ENCODE measurements around the gene ASRGL1.
A peak's percentile ranks its signal among the peaks of the same experiment; 100 is the strongest.
"Not testable (repeated sequence)": the region's sequence is repeated elsewhere in the genome, so short reads cannot be mapped to it uniquely, and the experiment has no call there.

The ASRGL1 gene

DNA sequence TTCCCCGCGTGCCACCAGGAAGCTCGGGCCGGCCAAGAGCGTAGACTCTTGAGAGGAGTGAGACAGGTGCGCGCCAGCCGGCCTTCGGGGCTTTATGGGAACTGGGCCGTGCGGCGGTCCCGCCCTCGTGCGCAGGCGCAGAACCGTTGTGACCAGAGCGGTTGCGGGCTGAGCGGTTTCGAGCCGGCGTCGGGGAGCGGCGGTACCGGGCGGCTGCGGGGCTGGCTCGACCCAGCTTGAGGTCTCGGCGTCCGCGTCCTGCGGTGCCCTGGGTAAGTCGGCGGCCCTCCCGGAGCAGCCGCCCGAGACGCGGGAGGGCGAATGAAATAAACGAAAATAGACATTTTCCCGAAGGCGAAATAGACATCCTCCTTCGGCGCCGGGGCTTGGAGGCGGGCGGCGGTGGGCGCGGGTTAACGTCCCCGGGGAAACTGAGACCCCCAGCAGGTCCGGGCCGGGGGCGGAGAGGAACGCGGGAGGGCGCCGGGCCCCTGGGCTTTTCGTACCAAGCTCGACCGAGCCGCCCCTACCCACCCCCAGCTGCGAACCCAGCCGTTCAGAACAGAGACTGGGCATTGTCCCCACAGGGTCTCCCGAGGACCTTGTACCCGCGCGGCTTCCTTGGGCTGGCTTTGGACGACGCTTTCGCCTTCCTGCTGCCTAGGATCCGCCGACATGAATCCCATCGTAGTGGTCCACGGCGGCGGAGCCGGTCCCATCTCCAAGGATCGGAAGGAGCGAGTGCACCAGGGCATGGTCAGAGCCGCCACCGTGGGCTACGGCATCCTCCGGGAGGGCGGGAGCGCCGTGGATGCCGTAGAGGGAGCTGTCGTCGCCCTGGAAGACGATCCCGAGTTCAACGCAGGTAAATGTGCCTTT, at the start of gene ASRGL1:
Gene ASRGL1, plus strand, starts transcription at position 146 of the 879 bp plus-strand sequence. Its CDS starts 530 bp downstream, at position 676.
- DNase-seq (ENCODE audit: low read depth in 2 of 2): peak; percentile 57 to 72

DNA sequence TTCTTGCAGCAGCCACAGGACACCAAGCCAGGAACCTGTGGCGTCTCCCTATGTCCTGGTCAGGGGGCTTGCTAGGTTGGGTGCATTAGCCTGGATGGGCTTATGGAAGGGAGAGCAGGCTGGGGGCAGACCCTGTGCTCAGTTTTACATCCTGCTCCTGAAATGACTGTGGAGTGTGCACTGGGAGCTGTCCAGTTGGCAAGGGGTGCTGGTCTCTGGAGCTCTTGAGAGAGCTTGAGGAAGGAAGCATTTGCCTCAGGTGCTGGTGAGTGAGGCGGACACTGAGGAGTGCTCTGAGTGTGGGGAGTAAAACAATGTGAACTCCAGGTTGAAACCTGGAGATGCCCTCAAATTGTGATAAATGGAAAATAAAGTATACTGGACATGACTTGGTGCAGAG, 41.7 kb upstream of the ASRGL1 start:
- DNase-seq (ENCODE audit: low read depth in 2 of 2): no peak

DNA sequence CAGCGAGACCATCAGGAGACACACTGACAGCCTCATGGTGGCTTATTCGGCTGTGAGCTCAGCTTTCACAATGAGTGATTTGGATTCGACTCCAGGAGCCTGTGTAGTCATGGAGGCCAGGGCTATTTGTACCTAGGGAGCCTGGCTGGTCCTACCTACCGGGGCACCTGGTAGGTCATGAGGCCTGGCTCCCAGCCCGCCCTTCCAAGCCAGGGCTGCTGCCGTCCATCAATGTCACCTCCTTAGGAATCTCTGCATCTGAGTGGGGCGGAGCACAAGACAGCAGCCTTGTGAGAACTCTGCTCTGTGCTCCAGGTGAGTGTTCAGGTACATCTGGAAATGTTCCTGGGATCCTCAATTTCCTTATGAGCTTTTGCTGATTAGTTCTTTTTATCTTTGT, 38.3 kb upstream of the ASRGL1 start, which contains the start of gene SCGB1D4:
Gene SCGB1D4, minus strand, starts transcription at position 101 of the 400 bp plus-strand sequence. Its CDS starts 65 bp downstream, at position 36.
- no peak for DNase-seq (ENCODE audit: low read depth in 2 of 2)

DNA sequence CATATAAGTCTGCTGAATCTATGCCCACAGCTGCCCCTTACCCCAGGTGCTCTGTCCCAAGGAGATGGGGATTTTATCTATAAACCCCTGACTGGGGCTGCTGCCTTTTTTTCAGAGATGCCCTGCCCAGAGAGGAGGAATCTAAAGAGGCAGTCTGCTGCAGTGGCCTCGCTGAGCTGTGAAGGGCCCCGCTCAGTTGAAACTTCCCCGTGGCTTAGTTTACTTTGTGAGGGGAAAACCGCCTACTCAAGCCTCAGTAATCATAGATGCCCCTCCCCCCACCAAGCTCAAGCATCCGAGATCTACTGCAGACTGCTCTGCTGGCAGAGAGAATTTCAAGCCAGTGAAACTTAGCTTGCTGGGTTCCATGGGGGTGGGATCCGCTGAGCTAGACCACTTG, 31.0 kb upstream of the ASRGL1 start:
- DNase-seq (ENCODE audit: low read depth in 2 of 2): no peak

DNA sequence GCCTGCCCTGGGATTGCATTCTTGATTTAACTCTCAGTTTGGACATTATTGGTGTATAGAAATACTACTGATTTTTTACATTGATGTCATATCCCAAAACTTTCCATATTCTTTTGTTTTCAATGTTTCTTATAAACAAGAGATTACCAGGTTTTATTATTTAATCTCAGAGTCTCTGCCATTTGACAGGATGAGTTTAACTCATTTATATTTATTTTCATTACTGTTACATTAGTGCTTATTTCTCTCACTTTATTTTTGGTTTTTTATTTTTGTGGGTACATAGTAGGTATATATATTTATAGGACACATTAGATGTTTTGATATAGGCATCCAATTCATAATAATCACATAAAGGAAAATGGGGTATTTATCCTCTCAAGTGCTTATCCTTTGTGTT, 29.3 kb upstream of the ASRGL1 start:
- no peak for DNase-seq (ENCODE audit: low read depth in 2 of 2)

DNA sequence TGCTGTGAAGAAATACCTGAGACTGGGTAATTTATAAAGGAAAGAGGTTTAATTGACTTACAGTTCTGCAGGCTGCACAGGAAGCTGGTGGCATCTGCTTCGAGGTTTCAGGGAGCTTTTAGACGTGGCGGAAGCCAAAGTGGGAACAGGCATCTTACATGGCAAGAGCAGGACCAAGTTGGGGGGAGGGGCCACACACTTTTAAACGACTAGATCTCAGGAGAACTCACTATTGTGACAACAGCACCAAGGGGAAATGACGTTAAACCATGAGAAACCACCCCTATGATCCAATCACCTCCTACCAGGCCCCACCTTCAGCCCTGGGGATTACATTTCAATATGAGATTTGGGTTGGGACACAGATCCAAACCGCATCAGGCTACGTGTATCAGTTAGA, 27.3 kb upstream of the ASRGL1 start:
- no peak for DNase-seq (ENCODE audit: low read depth in 2 of 2)

DNA sequence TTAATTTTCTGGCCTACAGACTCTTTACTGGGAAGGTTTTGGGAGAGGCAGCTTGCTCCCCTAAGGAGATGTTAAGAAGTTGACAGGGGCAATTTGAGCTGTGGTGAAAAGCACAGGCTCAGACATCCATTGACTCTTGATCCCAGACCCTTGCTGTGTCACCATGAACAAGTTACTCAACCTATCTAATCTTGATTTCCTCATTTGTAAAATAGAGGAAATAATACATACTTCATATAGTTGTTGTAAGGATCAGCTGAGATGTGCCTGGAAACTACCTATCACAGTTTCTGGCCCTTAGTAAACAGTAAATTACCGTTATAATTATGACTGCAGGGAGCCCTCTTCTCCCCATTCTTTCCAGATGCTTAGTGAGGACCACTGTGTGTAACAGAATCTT, 21.8 kb upstream of the ASRGL1 start:
- no peak for DNase-seq (ENCODE audit: low read depth in 2 of 2)

DNA sequence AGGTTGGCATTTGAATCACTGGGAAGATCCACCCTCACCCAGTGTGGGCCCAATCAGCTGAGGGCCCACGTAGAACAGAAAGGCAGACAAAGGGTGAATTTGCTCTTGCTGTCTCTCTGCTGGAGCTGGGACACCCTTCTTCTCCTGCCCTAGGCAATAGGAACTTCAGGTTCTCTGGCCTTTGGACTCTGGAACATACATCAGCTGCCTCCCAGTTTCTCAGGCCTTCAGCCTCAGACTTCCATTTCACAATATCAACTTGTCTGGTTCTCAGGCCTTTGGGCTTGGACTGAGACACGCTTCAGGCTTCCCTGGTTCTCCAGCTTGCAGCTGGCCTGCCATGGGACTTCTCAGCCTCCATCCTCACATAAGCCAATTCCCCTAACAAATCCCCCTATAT, 14.7 kb upstream of the ASRGL1 start:
- DNase-seq (ENCODE audit: low read depth in 2 of 2): no peak

DNA sequence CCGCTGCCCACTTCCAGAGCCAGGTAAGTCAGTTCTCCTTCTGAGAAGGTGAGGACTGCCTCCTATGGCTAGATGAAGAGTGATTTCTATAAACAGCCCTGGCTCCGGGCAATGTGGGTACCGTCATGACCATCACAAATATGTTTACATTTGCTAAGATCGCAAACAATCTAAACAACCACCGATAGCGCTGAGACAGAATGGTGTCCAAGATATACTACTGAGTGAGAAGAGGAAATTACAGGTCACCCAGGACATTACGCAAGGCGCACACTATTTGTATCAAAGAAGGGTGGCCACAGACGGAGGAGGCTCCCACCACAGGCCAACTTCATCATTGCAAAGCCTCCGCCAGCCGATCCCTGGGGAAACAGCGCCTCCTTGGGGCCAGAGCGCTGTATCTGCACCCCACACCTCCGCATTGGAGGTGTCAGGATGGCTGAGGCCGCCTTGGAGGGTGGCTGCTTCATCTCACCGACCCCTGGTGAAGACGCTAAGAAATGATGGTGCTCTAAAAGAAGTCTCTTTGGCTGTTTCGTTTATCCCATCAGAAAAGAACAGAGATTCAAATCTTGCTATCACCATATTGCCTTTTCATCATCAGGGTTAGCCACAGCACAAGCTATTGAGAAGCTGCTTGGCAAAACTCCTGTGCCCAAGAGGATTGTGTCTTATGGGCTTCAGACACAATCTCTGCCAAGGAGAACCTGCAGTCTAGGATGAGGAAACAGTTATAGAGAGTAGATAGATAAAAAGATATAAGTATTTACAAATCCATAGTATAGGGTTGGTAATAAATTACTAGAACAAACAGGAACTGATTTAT, 12.3 kb upstream of the ASRGL1 start:
- peak; percentile 32 to 67 for DNase-seq (ENCODE audit: low read depth in 2 of 2)

DNA sequence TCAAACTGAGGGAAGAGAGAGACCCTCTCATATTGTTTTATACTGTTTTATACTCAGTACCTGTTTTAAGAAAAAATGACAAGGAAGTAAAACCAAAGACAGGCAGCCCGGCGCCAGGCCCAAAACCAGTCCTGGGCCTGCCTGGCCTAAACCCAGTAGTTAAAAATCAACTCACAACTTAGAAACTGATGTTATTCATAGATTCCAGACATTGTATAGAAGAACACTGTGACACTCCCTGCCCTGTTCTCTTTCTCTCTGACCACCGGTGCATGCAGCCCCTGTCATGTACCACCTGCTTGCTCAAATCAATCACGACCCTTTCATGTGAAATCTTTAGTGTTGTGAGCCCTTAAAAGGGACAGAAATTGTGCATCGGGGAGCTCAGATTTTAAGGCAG, 11.5 kb upstream of the ASRGL1 start:
- not testable (repeated sequence) for DNase-seq (ENCODE audit: low read depth in 2 of 2)

DNA sequence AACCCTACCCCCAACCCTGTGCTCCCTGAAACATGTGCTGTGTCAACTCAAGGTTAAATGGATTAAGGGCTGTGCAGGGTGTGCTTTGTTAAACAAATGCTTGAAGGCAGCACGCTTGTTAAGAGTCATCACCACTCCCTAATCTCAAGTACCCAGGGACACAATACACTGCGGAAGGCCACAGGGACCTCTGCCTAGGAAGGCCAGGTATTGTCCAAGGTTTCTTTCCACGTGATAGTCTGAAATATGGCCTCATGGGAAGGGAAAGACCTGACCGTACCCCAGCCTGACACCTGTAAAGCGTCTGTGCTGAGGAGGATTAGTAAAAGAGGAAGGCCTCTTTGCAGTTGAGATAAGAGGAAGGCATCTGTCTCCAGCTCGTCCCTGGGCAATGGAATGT, 10.5 kb upstream of the ASRGL1 start:
- DNase-seq (ENCODE audit: low read depth in 2 of 2): not testable (repeated sequence)

DNA sequence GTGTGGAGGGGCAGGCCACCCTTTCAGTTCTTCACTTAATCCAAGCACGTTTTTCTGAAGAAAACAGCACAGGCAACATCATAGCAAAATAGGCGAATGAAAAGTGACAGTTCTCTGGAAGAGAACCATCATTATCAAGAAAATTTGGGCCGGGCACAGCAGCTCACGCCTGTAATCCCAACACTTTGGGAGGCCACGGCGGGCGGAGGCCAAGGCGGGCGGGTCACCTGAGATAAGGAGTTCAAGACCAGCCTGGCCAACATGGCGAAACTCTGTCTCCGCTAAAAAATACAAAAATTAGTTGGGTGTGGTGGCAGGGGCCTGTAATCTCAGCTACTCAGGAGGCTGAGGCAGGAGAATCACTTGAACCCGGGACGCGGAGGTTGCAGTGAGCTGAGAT, 9.7 kb upstream of the ASRGL1 start:
- DNase-seq (ENCODE audit: low read depth in 2 of 2): not testable (repeated sequence)

DNA sequence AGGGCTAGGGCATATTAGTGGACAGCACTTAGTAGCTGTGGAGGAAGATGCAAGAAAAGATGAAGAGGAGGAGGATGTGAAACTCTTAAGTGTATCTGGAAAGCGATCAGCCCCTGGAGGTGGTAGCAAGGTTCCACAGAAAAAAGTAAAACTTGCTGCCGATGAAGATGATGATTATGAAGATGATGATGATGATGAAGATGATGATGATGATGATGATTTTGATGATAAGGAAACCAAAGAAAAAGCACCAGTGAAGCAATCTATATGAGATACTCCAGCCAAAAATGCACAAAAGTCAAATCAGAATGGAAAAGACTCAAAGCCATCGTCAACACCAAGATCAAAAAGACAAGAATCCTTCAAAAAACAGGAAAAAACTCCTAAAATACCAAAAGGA, 6.0 kb upstream of the ASRGL1 start:
- DNase-seq (ENCODE audit: low read depth in 2 of 2): not testable (repeated sequence)

DNA sequence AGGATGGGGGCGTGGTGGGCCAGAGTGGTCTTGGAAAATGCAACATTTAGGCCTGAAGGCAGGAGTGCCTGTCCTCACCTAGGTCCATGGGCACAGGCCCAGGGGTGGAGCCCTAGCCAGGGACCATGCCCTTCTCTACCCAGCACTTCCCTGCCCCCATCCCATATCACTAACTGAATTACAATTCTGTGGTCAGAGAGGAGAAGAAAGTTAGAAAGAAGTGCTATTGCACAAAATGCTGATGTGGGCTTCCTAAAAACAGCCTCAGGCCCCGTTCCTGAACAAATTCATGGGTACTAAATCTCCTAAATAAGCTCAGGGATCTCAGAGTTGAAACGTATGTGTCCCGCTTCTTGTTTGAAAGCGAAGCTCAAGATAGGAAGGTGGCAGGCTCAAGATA, 3.5 kb upstream of the ASRGL1 start:
- DNase-seq (ENCODE audit: low read depth in 2 of 2): no peak

DNA sequence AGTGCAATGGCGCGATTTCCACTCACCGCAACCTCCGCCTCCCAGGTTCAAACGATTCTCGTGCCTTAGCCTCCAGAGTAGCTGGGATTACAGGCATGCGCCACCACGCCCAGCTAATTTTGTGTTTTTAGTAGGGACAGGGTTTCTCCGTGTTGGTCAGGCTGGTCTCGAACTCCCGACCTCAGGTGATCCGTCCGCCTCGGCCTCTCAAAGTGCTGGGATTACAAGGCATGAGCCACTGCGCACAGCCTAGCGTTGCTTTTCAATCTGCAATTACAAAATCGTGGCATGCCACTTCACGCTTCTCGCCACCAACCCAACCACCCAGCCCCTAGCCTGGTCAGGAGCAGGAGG, 322 bp upstream of the ASRGL1 start:
- not testable (repeated sequence) for DNase-seq (ENCODE audit: low read depth in 2 of 2)

DNA sequence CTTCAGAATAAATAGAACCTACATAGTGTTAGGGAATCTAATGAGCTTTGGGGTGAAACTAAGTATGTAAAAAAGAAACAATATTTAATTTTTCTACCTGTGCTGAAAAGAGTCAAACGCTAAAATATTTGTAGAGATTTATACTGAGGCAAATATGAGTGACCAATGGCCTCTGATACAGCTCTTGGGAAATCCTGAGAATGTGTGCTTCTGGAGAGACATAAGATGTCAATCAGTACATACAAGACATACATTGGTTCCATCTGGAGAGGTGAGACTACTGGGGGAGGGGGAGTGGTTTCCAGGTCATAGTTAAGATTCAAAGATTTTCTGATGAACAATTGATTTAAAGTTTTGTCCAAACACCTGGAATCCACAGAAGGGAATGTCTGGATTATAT, 970 bp downstream of the ASRGL1 start:
- no peak for DNase-seq (ENCODE audit: low read depth in 2 of 2)

DNA sequence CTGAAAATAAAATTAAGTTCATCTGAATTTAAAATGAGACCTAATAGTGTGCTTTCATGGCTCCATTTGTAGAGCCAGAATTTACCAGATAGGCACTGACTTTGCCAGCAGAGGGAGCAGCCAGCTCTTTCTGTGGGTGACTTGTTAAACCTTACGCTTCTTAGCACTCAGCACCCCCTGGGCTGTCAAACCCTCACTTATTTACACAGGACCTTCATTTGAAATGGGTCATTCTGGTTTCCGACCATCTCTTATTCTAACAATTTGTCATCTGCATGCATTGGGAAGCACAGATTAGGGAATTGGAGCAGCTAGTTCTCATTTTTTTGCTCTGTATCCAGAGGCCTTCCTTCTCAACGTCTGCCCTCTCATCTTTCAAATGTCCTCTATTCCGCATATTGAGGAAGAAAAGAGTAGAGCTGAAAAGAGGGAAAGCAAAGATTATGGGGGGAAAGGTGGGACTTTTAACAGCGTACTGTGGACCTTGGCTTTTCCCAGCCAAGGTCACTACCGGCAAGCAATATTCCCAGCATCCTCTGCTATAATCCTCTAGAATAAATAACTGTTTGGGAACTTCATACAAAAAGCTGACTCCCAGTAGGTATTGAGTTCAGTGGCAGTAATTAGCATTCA, 3.1 kb downstream of the ASRGL1 start:
- DNase-seq (ENCODE audit: low read depth in 2 of 2): peak in 1 of 2 experiments; percentile 42

DNA sequence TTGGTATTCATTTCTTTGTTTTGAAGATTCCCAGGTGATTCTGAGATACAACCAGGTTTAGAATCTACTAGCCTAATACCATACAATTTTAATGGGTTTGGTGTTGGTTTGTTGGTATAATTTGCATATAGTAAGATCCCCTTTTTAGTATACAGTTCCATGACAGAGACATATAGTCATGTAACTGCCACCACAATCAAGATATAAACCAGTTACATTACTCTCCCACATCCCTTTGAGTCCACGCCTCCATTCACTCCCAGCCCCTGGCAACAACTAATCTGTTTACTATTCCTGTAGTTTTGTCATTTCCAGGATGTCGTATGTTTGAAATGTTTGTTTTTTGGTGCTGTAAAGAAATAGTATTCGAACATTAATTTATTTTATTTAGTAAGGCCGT, 4.3 kb downstream of the ASRGL1 start:
- DNase-seq (ENCODE audit: low read depth in 2 of 2): no peak

DNA sequence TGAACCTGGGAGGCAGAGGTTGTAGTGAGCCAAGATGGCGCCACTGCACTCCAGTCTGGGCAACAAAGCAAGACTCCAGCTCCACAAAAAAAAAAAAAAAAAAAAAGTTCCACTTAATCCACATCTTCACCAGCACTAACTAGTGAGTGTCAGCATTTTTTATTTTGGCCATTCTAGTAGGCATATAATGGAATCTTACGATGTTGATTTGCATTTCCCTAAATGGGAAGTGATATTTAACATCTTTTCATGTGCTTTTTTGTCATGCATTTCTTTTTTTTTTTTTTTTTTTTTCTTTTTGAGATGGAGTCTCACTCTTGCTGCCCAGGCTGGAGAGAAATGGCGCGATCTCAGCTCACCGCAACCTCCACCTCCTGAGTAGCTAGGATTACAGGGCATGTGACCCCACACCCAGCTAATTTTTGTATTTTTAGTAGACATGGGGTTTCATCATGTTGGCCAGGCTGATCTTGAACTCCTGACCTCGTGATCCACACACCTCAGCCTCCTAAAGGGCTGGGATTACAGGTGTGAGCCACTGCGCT, 6.5 kb downstream of the ASRGL1 start:
- not testable (repeated sequence) for DNase-seq (ENCODE audit: low read depth in 2 of 2)

DNA sequence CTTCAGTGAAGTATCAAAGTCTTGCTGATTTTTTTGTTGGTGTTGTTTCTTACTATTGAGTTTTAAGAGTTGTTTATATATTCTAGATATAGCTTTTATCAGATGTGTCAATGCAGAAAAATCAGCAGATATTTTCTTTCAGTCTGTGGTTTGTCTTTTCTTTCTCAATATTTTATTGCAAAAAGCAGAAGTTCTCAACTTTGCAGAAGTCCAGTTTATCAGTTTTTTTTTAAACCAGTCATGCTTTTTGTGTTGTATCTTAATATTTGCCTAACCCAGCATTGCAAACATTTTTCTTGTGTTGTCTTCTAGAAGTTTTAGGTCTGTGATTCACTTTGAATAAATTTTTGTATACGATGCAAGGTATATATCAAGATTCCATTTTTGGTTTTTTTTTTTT, 7.0 kb downstream of the ASRGL1 start:
- no peak for DNase-seq (ENCODE audit: low read depth in 2 of 2)

DNA sequence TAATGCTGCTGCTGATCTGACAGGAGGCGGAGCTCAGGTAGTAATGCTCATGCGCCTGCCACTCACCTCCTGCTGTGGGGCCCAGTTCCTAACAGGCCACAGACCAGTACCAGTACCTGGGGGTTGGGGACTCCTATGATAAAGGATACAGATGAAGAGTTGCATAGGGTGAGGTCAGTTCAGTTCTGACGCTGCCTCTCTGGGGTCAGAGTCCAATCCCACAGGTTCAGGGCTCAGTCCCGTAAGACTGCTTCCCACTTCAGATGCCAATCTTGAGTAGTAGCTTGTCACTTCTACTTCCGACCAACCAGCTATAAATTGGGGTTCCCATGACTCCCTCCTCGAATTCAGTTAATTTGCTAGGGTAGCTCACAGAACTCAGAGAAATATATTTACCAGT, 8.6 kb downstream of the ASRGL1 start:
- DNase-seq (ENCODE audit: low read depth in 2 of 2): no peak
